Loucy (cell line): ENCODE measurements around the gene CRADD.
"Not testable (repeated sequence)": the region's sequence is repeated elsewhere in the genome, so short reads cannot be mapped to it uniquely, and the experiment has no call there.

Source experiments
- H2AFZ ChIP-seq: fragments of 200-600 bp; sonication (generic); 2 replicates; pipeline ENCODE4 v1.6.0; 2016; ENCODE audit warnings: antibody characterized with exemption, mild to moderate bottlenecking, low read length, moderate library complexity
- H3F3A ChIP-seq: fragments of 200-600 bp; 2 replicates; pipeline ENCODE4 v1.6.0; 2016; ENCODE audit warnings: antibody characterized with exemption, low read depth, mild to moderate bottlenecking
- H3K27me3 ChIP-seq: fragments of 200-600 bp; sonication (generic); 2 replicates; pipeline ENCODE4 v1.6.1; 2014; ENCODE audit warnings: low read length, mild to moderate bottlenecking; ENCODE audit not compliant: insufficient read depth, poor library complexity, severe bottlenecking
- H3K36me3 ChIP-seq: fragments of 200-600 bp; sonication (generic); 2 replicates; pipeline ENCODE4 v1.6.1; 2016; ENCODE audit warnings: low read length; ENCODE audit not compliant: insufficient read depth
- H3K4me1 ChIP-seq: fragments of 200-600 bp; sonication (generic); 2 replicates; pipeline ENCODE4 v1.5.1; 2014; ENCODE audit warnings: low read length, mild to moderate bottlenecking; ENCODE audit not compliant: insufficient read depth, poor library complexity, severe bottlenecking
- H3K4me2 ChIP-seq: fragments of 200-600 bp; sonication (generic); 2 replicates; pipeline ENCODE4 v1.6.0; 2014; ENCODE audit warnings: antibody characterized with exemption, low read length, low read depth, mild to moderate bottlenecking; ENCODE audit not compliant: poor library complexity, severe bottlenecking
- H3K4me3 ChIP-seq: fragments of 200-600 bp; sonication (generic); 2 replicates; pipeline ENCODE4 v1.5.1; 2014; ENCODE audit warnings: low read length, mild to moderate bottlenecking, mixed read lengths; ENCODE audit not compliant: poor library complexity, severe bottlenecking
- H3K79me2 ChIP-seq: fragments of 200-600 bp; sonication (generic); 2 replicates; pipeline ENCODE4 v1.6.1; 2014; ENCODE audit warnings: low read length; ENCODE audit not compliant: insufficient read depth
- H3K9ac ChIP-seq: fragments of 200-600 bp; sonication (generic); 2 replicates; pipeline ENCODE4 v1.6.0; 2014; ENCODE audit warnings: mild to moderate bottlenecking, low read depth, low read length, moderate library complexity; ENCODE audit not compliant: poor library complexity, severe bottlenecking
- H3K9me2 ChIP-seq: fragments of 200-600 bp; sonication (generic); replicated peaks from 2 replicates; pipeline ENCODE4 v1.6.1; 2016; ENCODE audit warnings: low read depth, low read length, mixed read lengths
- H3K9me3 ChIP-seq: fragments of 200-600 bp; sonication (generic); 2 replicates; pipeline ENCODE4 v1.6.1; 2014; ENCODE audit warnings: mild to moderate bottlenecking, antibody characterized with exemption, low read length, low read depth; ENCODE audit not compliant: insufficient read depth
- H4K20me1 ChIP-seq: fragments of 200-600 bp; sonication (generic); 2 replicates; pipeline ENCODE4 v1.6.0; 2014; ENCODE audit warnings: antibody characterized with exemption, low read length, mild to moderate bottlenecking; ENCODE audit not compliant: insufficient read depth, poor library complexity, severe bottlenecking
- CTCF ChIP-seq: fragments of 200-600 bp; sonication (generic); conservative IDR thresholded peaks from 2 replicates; pipeline ENCODE4 v1.5.1; 2014; ENCODE audit warnings: mild to moderate bottlenecking, antibody characterized with exemption, low read length
- EZH2phosphoT487 ChIP-seq: fragments of 200-600 bp; IDR thresholded peaks from 2 replicates; pipeline ENCODE4 v1.6.1; 2018; ENCODE audit warnings: antibody characterized with exemption, mild to moderate bottlenecking, moderate library complexity, borderline replicate concordance

Gene CRADD

GRCh38 chr12:93710574-93710926 is 33.4 kb downstream of the CRADD start:
- Histone ChIP-seq H3K36me3 (no peaks in the 10 kb centered on the region), H4K20me1 (no peaks in the 10 kb centered on the region), H3F3A (no peaks in the 10 kb centered on the region), H3K9ac (no peak overlapping the region), H2AFZ (no peak overlapping the region), H3K9me3 (no peaks in the 10 kb centered on the region; the same call in 1 of the 2 replicates), H3K27me3 (no peaks in the 10 kb centered on the region), H3K9me2 (no peaks in the 10 kb centered on the region), H3K4me1 (no peaks in the 10 kb centered on the region), H3K4me2 (no peak overlapping the region), H3K4me3 (no peak overlapping the region), H3K79me2 (no peaks in the 10 kb centered on the region)
- TF ChIP-seq EZH2phosphoT487 = no peak
- TF ChIP-seq CTCF = no peak

- H3K9me3 ChIP-seq, H3K9me2 ChIP-seq, H3K4me1 ChIP-seq, H3F3A ChIP-seq, H3K9ac ChIP-seq, H4K20me1 ChIP-seq, H3K27me3 ChIP-seq, H3K36me3 ChIP-seq, H3K79me2 ChIP-seq, H2AFZ ChIP-seq, H3K4me2 ChIP-seq, H3K4me3 ChIP-seq: not testable (repeated sequence)
Observed at GRCh38 chr12:93711502-93711901, 34.3 kb downstream of the CRADD start.

GRCh38 chr12:93712200-93712599 is 35.0 kb downstream of the CRADD start:
- no peak overlapping the region for H3K4me3 ChIP-seq
- H2AFZ ChIP-seq = no peak overlapping the region
- H3K79me2 ChIP-seq = no peaks in the 10 kb centered on the region
- H3F3A ChIP-seq = no peaks in the 10 kb centered on the region
- H3K27me3 ChIP-seq = no peaks in the 10 kb centered on the region
- H3K4me2 ChIP-seq = no peak overlapping the region
- TF ChIP-seq EZH2phosphoT487 (no peak), CTCF (no peak)
- H3K36me3 ChIP-seq = no peaks in the 10 kb centered on the region
- no peak overlapping the region for H3K9ac ChIP-seq
- no peaks in the 10 kb centered on the region; the same call in 1 of the 2 replicates for H3K9me3 ChIP-seq
- H3K9me2 ChIP-seq = no peaks in the 10 kb centered on the region
- H3K4me1 ChIP-seq = no peaks in the 10 kb centered on the region
- H4K20me1 ChIP-seq = no peaks in the 10 kb centered on the region

GRCh38 chr12:93713060-93713459 is 35.9 kb downstream of the CRADD start:
- Histone ChIP-seq H3F3A (no peaks in the 10 kb centered on the region), H2AFZ (no peak overlapping the region), H3K4me3 (no peak overlapping the region), H3K4me1 (no peaks in the 10 kb centered on the region), H3K9me3 (peaks cover 4% of the 10 kb centered on the region; the same call in 1 of the 2 replicates), H3K9ac (no peak overlapping the region), H3K36me3 (no peaks in the 10 kb centered on the region), H3K9me2 (no peaks in the 10 kb centered on the region), H3K79me2 (no peaks in the 10 kb centered on the region), H4K20me1 (no peaks in the 10 kb centered on the region), H3K27me3 (no peaks in the 10 kb centered on the region), H3K4me2 (no peak overlapping the region)
- TF ChIP-seq EZH2phosphoT487 = no peak
- no peak for TF ChIP-seq CTCF
